ENCODE results near the gene BNIPL.

Gene BNIPL

GRCh38 chr1:151036356-151036755, at the start of gene BNIPL:
Gene BNIPL, plus strand, starts transcription at chr1:151036586. Its CDS starts 140 bp downstream, at chr1:151036726.
- DNase-seq (ENCODE audit: low read depth, low spot score), result no peak

GRCh38 chr1:150987924-150988323, 48.5 kb upstream of the BNIPL start:
- DNase-seq (ENCODE audit: low read depth, low spot score), result no peak

DNA sequence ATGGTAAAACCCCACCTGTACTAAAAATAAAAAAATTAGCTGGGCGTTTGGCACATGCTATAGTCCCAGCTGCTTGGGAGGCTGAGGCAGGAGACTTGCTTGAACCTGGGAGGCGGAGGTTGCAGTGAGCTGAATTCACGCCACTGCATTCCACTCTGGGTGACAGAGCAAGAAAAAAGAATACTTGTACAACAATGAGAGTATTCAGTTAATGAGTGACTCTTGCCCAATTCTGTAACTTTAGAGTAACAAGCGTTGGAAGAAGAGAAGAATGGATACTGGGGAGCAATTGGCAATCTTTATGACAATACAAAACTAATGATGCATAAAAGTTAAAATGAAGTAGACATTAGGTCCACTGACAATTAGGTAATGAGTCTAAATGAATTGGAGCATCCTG, 43.8 kb upstream of the BNIPL start:
- DNase-seq (ENCODE audit: low read depth, low spot score), result no peak

GRCh38 chr1:150994248-150994647, 42.1 kb upstream of the BNIPL start:
- no peak for DNase-seq (ENCODE audit: low read depth, low spot score)

GRCh38 chr1:150995460-150995859, 40.9 kb upstream of the BNIPL start:
- DNase-seq (ENCODE audit: low read depth, low spot score), result no peak

GRCh38 chr1:150995896-150996295, 40.5 kb upstream of the BNIPL start:
- DNase-seq (ENCODE audit: low read depth, low spot score), result no peak

GRCh38 chr1:150997126-150997872, 39.1 kb upstream of the BNIPL start:
- DNase-seq (ENCODE audit: low read depth, low spot score), result no peak

GRCh38 chr1:150997949-150998348, 38.4 kb upstream of the BNIPL start:
- no peak for DNase-seq (ENCODE audit: low read depth, low spot score)

- DNase-seq (ENCODE audit: low read depth, low spot score), result no peak
These were observed 37.2 kb upstream of the BNIPL start for GRCh38 chr1:150999051-150999674.

GRCh38 chr1:150999926-151000325, 36.5 kb upstream of the BNIPL start:
- DNase-seq (ENCODE audit: low read depth, low spot score), result no peak

- DNase-seq (ENCODE audit: low read depth, low spot score), result no peak
These were observed 36.0 kb upstream of the BNIPL start for GRCh38 chr1:151000408-151000807.

GRCh38 chr1:151001602-151002001, 34.8 kb upstream of the BNIPL start:
- no peak for DNase-seq (ENCODE audit: low read depth, low spot score)

GRCh38 chr1:151002051-151002450, 34.3 kb upstream of the BNIPL start:
- DNase-seq (ENCODE audit: low read depth, low spot score), result no peak

DNA sequence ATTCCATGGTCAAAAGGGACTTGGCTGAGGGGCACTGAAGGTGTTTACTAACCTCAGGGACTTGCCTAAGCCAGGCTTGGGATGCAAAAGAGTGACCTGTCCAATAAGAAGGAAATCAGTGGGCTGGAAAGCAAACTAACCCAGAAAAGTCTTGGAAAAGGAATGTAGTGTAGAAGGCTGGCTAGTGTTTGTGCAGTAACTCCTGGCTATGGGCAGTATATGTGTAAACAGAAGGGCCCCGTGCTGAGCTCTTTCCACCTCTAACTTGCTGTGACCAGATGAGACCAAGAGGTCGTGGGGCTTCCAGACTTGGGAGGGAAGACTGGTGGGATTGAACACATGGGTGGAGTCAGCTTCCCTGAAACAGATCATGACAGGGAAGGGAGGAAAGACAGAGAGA, 33.8 kb upstream of the BNIPL start:
- no peak for DNase-seq (ENCODE audit: low read depth, low spot score)

- no peak for DNase-seq (ENCODE audit: low read depth, low spot score)
These were observed 33.2 kb upstream of the BNIPL start for GRCh38 chr1:151003180-151003579.

- no peak for DNase-seq (ENCODE audit: low read depth, low spot score)
These were observed 30.6 kb upstream of the BNIPL start for GRCh38 chr1:151005729-151006319.

DNA sequence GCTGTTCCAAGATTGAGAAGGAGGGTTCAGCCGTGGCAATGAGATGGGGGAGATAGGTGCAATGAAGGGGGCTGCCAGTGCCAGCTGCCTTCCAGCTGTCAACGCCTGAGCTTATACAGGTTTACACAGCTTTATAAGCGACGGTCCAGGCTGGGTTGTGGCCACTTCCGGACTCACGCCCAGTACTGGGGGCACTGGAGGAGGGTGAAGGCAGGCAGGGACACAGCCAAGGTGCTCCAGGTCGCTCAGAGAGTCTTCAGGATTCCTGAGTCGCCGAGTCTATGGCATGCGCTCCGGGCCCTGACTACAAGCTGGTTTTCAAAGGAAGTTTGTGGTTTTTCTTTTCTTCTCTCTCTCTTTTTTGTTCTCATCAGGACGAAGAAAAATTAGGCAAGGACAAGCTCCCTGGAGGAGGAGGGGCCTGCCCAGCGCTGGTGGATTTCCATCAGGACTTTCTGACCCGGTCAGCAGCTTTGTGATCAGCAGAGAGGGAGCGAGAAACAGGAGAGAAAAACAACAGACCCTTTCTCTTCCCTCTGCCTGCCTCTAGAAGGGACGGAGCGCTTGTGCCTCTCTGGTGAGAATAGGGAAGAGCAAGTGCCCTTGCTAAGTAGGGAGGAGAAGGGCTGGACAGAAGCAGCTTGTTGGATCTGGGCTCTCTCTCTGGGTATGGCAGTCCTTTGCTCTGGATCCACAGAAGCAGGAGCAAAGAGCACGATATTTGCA, 29.9 kb upstream of the BNIPL start, which contains the start of gene MINDY1:
TSS of gene MINDY1 (minus strand) at position 576 of the 726 bp plus-strand sequence. CDS start 4,285 bp downstream, outside the sequence.
- peak; percentile 68 for DNase-seq (ENCODE audit: low read depth, low spot score)

DNA sequence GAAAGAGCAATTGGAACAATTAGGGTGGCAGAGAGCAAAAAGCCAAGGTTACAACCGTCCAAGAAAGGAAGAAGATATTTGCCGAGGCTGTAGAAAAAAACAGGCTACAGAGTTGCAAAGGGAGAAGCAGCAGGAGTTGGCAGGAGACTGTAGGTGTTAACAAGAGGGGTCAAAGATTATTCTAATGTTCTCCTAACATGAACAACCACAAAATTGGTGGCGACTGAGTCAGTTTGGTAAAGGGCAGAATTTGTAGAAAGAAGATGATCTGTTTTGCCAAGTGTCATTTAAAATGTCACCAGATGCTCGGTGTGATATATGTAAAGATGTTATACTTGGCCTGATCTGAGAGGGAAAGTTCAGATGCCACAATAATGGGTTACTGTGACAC, 28.5 kb upstream of the BNIPL start:
- no peak for DNase-seq (ENCODE audit: low read depth, low spot score)

DNA sequence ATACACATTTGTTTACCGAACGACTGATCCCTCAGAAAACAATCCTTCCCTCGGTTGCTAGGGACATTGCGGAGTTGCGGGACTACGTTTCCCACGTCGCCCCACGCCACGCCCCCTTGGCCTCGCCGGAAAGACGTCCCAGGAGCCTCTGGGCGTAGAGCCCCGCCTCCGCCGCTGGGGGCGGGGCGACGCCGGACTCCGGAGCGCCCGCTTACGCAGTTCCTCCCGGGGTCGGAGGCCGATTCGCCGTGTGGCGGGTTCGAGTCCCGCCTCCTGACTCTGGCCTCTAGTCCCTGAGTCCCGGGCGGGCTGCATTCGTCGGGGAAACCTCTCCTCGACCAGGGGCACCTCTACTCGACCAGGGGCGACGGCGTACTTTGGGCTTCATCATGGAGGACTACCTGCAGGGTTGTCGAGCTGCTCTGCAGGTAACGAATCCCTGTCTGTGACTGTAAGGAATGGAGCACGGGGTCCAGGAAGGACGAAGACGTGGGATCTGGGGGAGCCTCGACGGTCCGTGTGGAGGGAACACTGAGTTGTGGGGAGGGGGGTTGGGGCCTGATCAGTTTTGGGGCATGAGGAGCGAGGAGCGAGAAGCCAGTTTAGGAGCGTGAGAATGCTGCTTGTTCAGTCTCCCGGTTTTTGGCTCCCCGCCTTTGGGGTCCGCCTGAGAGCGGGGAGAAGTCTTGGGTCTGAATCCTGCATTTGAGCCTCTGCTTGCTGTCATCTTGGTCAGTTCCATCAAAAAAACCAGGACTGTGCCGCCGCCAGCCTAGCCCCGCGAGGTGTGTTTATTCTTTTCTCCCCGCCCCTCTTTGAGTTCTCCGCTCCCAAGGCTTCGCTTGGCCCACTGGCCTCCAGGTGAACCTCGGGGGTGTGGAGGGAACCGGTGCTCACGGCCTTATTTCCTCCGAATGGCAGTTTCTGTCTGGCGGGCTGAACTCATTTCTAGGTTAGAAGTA, 27.9 kb upstream of the BNIPL start, which contains the start of gene PRUNE1:
TSS of gene PRUNE1 (plus strand) at position 206 of the 962 bp plus-strand sequence. CDS start at position 390, 184 bp downstream.
- DNase-seq (ENCODE audit: low read depth, low spot score), result peak; percentile 70

DNA sequence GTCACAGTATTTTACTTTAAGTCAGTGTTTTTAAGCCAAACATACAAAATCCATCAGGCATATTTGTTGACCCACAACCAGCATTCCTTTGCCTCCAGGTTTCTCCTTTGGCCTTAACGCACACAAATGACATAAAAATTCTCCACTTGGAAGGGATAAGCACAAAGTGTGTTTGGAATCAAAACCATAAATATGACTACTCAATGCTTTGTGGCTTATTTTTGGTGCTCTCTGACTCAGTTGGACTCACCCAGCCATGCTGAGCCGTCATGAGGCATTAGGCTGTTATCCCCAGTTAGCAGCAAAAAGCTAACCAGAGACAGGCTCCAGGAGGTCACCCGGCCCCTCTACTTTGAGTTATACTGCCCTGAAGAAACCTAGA, 27.2 kb upstream of the BNIPL start:
- no peak for DNase-seq (ENCODE audit: low read depth, low spot score)

Measured in iPS DF 19.7 (cell line).